HG03196 (cell line): Measurements from ENCODE around the gene ME1.
"Not testable (repeated sequence)": the region's sequence is repeated elsewhere in the genome, so short reads cannot be mapped to it uniquely, and the experiment has no call there.

Experiments used
- ATAC-seq: cut with Tn5 transposase; IDR thresholded peaks from one replicate; pipeline ENCODE4 v1.9.1; 2021; ENCODE audit not compliant: unreplicated experiment

ME1 gene

DNA sequence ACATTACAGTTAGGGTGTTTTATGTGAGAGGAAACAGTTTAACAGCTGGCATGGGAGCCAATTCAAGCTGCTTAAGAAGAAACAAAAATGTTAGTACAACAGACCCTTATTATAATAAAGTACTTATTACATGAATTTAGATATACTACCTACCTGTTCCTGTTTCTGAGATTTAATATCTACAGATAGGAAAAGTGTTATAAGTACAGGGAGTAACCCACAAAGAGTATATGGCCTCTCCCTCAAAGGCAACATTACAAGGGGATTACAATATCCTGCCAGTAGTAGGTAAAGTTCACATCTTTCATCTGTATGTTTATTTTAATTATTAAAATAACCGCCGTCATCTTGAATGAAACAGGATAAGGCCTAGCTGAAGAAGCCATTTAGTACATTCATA lies 1.8 kb upstream of the ME1 start:
- no peak for ATAC-seq

DNA sequence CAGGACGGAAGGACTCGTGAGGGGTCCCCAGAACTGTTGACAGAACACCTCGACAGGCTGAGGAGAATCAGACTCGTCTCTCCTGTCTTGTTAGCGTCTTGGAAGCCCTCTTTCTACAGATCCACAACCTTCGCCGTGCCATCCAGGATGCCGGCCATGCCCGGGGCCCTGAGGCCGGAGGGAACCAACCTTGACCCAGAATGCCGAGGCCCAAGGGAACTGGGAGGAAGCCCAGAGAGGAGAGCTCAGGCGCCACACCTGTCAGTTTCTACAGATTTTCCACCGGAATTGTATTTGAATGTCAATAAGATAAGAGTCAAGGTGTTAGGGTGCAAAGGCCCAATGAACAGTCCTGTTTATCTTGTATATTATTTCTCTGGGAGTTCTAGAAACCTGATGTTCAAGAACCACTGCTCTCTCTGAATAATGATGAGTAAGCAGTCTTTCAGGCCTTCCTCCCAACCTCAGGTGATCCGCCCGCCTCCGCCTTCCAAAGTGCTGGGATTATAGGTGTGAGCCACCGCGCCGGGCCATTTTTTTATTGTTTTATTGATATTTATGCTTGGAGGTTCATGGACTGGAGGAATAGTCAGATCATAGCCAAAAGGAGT lies 799 bp upstream of the ME1 start:
- ATAC-seq = no peak

DNA sequence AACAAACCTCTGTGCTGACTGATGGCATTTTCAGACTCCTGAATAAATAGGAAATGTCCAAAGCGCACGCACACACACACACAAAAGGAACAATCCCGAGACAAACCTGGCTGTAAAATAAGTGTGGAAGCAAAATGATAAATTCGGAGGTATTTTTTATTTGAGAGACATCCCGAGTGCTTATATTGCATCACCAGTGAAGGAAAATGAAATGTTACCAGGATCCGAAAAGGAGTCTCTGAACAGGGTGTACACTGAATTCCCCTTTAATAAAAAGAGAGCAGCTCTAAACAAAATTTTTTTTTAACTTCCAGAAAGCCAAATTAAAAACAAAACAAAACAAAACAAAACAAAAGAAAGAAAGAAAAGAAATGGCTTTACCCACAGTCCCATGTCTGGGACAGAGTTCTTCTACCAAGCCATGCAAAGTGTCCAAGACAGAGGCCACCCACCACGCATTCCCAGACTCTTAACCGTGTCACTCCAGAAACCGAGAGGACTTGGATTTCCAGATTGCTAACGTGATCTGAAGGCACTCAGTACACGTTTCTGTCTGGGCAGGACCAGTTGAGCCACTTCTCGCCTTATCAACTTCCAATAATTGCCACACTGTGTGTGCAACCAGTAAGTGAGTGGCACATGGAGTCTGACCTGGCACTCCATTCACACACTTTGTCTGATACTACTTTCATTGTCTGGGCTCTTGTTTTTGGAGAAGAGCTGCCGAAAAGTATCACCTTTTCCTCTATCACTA lies 817 bp downstream of the ME1 start:
- ATAC-seq = no peak

DNA sequence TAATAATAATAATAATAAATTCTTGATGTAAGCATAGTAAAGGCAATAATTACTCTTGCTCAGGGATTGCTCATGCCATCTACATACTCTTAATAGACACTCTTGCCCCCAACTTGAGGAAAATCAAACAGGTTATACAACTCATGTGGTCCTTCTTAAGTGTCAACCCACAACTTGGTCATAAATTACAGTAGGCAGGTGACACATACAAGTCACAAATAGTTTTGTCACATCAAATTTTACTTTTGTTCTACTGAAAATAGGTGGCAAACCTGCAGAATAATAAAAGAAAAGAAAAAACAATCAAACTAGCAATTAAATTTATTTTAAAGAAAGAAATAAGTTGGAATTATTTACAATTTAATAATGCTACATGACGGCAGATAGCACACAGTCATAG lies 1.6 kb downstream of the ME1 start:
- no peak for ATAC-seq

DNA sequence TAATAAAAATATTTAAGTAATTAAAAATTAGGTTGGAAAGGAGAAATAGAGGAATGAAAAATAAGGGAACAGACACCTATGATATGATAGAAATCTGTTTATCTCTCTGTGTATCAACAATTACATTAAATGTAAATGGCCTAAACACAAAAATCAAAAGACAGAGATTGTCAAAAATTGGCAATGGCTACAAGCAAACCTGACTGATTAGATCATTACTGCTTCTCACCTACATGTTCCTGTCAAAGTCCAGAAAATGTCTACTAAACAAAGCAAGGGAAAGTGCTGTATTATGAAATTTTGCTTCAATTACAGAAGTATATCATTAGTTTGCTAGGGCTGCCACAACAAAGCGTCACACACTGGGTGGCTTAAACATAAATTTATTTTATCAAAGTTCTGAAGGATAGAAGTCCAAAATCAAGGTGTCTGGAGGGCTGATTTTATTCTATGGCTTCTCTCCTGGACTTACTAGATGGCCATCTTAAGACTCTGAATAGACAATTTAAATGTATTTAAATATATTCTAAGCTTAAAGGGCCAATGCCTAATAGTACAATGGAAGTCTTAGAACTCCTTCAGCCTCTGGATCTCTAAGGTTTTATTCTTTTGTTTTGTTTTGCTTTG lies 6.3 kb downstream of the ME1 start:
- no peak for ATAC-seq

DNA sequence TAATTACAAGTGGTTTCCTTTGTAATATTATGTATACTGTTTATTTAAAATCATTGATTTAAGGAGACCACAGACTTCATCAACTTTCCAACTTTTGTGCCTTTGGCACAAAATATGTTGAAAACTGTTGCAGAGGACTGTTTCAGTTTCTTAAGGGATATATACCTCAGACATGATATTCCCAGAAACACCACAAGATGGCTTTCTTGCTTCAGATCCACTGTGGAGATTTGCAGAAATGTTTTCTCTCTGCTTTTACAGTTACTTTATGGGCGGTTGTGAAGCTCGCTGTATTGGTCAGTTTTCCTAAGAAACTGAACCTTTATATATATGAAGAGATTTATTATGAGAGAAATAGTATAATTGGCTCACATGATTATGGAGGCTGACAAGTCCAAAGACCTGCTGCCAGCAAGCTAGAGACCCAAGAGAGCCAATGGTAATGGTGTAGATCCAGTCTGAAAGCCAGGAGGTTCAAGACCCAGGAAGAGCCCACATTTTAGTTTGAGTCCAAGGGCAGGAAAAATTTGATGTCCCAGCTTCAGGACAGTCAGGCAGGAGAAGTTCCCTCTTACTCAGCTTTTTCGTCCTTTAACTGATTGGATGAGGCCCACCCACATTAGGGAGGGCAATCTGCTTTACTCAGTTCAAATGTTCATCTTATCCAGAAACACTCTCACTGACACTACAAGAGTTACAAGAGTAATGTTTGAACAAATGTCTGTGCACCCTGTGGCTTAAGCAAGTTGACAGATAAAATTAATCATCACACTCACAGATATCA lies 12.8 kb downstream of the ME1 start:
- ATAC-seq = no peak

DNA sequence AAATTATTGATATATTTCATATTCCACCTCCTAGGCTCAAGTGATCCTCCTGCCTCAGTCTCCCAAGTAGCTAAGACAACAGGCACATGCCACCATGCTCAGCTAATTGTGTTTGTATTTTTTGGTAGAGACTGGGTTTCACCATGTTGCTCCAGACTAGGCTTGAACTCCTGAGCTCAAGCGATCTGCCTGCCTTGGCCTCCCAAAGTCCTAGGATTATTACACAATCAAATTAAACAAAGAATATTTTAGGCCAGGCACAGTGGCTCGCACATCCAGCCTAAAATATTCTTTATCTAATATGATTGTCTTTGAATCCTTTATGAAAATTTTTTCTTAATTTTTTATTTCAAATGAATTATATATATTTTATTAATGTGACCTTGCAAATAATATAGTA lies 17.8 kb downstream of the ME1 start:
- no peak for ATAC-seq

DNA sequence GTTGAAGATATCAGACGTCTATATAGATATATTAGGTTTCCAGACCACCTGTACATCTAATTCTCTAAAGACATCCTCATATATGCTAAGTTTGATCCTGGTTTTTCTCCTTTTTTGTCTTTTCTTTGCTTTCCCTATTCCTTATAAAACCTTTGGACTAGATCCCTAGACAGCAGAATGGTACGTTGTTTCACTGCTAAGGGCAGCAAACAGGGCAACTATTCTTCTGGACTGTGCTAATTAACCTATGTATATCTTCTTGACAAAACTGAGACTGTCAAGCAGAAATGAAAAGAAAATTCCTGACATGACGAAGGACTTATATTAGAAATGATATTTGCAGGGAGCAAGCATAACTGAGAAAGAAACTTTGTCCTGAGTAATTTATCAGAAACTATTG lies 19.1 kb downstream of the ME1 start:
- no peak for ATAC-seq

DNA sequence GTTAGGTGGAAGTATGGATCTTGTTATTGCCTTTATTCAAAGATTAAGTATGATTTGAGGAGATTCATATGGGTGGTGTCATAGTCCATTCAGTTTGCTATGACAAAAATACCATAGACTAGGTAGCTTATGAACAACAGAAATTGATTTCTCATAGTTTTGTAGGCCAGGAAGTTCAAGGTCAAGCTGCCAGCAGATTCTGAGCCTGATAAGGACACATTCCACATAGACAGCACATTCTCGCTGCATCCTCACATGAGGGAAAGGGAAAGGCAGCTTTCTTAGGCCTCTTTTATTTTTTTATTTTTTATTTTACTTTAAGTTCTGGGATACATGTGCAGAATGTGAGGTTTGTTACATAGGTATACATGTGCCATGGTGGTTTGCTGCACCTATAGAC lies 27.7 kb downstream of the ME1 start:
- no peak for ATAC-seq

DNA sequence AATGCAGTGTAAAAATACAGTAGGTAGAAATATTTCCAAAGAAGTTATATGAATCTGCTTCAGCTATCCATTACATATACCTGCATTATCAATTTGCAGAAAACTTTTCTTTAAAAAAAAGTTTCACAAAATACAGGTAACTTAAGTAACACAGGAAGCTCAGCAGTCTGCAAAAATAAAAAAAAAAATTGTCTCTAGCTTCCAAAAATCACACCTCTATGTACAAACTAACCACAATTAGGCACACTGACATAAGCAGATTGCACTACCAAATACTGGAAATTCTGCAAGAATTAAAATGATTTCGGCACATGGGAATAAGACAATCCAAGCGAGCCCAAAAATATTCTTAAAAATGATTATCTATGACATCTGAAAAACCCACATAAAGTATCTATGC lies 41.2 kb downstream of the ME1 start:
- no peak for ATAC-seq

DNA sequence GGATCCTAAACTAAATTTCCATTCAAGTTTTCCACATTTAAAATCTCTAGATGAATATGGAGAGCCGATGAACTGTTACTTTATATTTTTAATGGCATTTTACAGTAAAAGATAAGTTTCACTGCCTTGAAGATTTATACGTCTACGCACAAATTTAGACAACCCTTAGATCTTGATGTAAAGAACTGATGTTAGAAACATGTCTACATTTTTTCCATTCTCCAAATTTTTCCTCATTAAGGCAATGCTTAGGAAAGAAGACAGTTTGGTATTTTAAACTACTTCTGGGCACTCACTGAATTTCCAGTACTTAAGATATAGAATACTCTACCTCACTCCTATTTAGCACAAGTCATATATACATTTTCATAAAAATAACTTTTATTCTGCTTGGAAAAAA lies 45.4 kb downstream of the ME1 start:
- no peak for ATAC-seq

DNA sequence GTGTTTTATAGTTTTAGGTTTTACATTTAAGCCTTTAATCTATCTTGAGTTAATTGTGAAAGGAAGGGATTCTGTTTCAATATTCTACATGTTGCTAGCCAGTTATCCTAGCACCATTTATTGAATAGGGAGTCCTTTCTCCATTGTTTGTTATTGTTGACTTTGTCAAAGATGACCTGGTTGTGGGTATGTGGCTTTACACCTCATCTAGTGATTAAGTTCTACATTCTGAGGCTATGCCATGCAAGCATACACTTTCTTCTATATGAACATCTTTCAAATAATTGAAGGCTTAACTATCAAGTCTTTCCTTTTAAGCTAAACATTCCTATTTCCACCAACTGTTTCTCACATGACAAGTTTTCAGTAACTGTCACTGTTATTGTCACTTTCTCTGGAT lies 46.1 kb downstream of the ME1 start:
- no peak for ATAC-seq

DNA sequence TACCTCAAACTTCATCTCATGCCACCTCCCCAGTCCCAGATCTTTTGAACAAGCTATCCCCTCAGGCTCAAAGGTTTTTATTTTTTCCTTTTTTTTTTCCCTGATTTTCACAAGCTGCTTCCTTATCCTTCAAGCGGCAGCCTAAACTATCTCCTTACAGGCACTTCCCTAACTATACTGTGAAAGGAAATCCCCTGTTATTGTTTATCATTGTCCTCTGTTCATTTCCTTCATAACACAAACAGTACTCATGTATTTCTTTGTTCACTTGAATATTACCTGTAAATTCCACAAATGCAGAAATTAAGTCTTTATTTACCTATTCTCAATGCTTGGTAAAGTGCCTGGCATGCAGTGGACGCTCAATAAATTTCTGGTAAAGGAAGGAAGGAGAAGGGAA lies 48.9 kb downstream of the ME1 start:
- ATAC-seq = no peak

DNA sequence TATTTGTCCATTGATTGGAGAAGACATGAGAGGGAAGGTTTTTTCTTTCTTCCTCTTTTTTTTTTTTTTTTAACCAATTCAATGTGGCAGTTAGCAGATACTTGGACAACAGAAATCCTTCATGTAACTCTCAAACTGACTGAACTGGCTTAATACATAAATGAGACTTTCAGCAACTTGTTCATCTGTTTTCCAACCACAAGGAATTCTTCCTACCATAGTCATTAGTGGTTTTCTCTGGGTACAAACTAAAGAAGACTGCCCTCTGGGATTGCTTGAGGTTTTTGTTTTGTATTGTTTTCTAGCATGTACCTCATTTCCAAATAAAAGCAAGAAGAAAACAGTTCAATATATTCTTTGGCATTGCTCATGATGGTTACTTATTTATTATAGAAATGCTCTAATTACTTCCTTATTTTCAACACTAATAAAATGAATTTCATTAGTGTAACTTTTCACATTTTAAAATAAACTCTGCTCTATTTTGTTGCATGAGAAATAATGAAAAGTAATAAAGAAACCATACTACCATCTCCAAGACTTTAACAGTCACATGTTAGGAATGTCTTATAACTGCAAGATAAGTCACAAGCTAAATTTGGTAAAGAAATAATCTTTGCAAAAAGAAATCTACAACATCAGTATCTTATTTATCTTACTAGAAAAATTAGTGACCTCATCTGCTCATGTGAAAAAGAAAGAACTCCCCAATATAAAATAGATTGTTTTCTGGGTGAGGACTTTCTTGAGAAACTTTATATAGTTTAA lies 52.0 kb downstream of the ME1 start:
- ATAC-seq = no peak

DNA sequence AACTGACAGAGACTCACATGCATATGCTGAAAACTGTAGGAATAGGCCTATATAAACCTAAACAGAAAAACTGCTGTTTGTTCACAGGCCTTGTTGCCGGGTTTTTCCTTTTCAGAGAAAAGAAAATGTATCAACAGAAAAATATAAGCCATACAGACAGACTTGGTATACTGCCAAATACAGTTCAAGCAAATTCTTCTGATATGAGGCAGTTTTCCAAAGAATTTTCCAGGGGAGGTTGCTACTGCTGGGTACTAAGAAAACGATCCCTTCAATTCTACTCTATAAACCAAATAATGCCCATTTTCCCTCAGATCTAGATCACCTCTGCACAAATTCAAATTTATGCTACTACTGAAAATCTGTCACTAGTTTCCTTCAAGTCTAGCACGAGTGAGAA lies 59.4 kb downstream of the ME1 start:
- no peak for ATAC-seq

DNA sequence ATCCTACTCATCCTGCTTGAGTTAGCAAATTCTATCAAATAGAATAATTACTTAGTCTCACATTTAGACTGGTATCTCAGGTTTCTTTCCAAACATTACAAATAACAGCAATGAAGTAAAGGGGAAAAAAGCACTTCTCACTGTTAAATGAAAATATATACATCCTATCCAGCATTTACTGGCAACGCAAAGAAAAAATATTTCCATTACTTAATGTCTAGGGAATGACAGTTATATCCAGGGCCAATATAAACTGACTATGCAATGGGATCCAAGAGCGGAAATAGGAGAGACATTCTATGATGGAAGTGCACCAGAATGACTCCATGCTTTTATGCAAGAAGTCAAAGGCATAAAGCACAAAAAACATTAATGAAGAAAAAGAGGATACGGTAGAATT lies 60.3 kb downstream of the ME1 start:
- no peak for ATAC-seq

DNA sequence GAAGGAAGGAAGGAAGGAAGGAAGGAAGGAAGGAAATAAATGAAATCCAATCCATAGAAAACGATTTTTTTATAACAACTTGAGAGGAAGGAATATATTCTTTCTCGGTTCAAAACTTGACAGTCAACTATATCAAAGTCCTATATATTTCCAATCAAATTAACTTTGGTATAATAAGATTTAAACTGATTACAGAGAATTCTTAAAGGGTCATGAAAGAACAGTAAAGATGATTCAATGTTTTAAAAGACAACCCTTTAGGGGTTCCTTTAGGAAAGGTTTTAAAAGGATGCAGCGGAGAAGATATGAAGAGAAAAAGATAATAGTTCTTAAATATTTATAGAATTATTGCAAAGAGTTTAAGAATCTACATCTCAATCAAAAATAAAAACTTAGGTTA lies 61.2 kb downstream of the ME1 start:
- no peak for ATAC-seq

DNA sequence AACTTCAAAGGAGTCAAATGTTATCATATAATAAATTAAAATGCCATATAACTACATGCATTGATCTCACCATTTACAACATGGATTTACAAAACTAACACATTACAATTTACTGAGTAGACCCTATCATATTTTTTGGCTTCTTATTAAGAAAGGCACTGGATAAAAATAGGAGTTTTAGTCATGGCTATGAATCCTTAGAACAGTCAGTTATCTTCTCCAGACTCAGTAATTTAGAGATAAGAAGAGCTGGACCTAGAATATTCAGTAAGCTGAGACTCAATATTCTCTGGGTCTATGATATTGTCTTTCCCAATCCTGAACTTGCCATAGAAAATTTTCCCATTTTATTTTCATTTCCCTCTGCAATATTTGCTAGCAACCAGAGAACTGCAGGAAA lies 62.3 kb downstream of the ME1 start:
- ATAC-seq = no peak

DNA sequence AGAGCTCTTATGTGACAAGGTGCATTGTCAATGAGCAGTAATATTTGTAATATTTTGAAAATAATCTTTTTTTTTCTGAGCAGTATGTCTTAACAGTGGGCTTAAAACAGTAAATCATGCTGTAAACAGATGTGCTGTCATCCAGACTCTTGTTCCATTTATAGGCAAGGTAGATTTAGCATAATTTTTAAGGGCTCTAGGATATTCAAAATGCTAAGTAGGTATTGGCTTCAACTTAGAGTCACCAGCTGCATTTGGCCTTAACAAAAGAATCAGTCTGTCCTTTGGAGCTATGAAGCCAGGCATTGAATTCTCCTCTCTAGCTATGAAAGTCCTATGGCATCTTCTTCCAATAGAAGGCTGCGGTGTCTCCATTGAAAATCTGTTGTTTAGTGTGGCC lies 63.7 kb downstream of the ME1 start:
- ATAC-seq = no peak

DNA sequence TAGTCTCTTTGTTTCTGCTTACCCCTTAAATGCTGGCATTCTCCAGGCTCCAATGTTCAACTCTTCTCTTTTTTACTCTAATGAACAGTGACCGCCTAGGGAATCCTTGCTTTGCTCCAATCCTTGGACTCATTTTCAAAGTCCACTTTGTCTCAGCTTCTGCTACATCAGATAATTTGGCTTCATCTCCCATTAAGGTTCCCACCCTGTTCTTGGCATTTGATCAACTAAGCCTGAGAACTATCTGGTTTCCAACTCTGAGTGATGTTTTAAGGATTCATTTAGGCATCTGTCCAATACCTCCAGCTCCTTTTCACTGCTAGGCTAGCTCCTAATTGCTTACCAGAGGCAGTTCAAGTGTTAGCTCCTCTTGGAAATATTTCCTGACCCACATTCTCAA lies 64.9 kb downstream of the ME1 start:
- ATAC-seq = no peak

DNA sequence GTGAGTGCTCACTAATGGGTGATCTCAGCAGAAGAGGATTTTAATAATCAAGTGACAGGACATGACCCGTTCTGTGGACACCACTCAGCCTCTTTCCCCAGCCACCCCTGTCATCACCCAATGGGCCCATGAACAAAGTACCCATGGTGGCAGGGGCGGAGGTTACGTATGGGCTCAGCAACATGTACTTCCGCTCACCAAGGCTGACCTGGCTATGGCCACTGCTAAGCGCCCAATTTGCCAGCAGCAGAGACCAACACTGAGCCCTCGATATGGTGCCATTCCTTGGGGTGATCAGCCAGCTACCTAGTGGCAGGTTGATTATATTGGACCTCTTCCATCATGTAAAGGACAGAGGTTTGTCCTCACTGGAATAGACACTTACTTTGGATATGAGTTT lies 68.5 kb downstream of the ME1 start:
- ATAC-seq = not testable (repeated sequence)
